ENCODE results near the gene BMPER. TPM values are rescaled to one million over a fixed set of nuclear protein-coding genes. Genes with fewer than 3 reads are reported as not detected.

The BMPER gene
- total RNA-seq, 1 experiment from 2014 or later, result not detected

- Histone ChIP-seq H3K27me3 (replicated peaks; ENCODE audit: control insufficient read depth, insufficient read depth, low read length) (no peaks in the 10 kb centered on the region), H3K36me3 (ENCODE audit: control insufficient read depth, insufficient read depth, low read length) (no peaks in the 10 kb centered on the region), H3K4me1 (no peaks in the 10 kb centered on the region), H3K9me3 (no peaks in the 10 kb centered on the region), H3K4me3 (ENCODE audit: low read depth, low read length) (no peak overlapping the region)
- no peak for TF ChIP-seq CTCF (IDR thresholded peaks at IDR 0.05; ENCODE audit: insufficient read depth in 1 of 2, low read depth in 1 of 2, low read length in 1 of 2, severe bottlenecking in 1 of 2, unreplicated experiment in 1 of 2)
- CTCF ChIA-PET, result no interaction called here
- no TSS peak for BruUV-seq (replicated peaks)
- Mint-ChIP-seq H3K4me1 (ENCODE audit: low read depth, unreplicated experiment) (no peaks in the 10 kb centered on the region), H3K9me3 (ENCODE audit: unreplicated experiment) (peaks cover 21% of the 10 kb centered on the region), H3K27ac (ENCODE audit: unreplicated experiment) (no peak overlapping the region), H3K36me3 (ENCODE audit: insufficient read depth, unreplicated experiment) (no peaks in the 10 kb centered on the region), H3K4me3 (ENCODE audit: unreplicated experiment) (no peak overlapping the region), H3K27me3 (ENCODE audit: insufficient read depth, unreplicated experiment) (peaks cover 12% of the 10 kb centered on the region)
- POLR2A ChIA-PET, result no interaction called here
- no peak for DNase-seq
- intact Hi-C loops (cut with micrococcal nuclease; ENCODE audit: unreplicated experiment), result no loop called here
Observed at GRCh38 chr7:34109936-34110780, 204.8 kb downstream of the BMPER start.

- no peak overlapping the region for H3K27ac Mint-ChIP-seq (ENCODE audit: unreplicated experiment)
- CTCF ChIA-PET, result no interaction called here
- POLR2A ChIA-PET, result no interaction called here
- DNase-seq, result no peak
- H3K9me3 Mint-ChIP-seq (ENCODE audit: unreplicated experiment), result peaks cover 21% of the 10 kb centered on the region
- Histone ChIP-seq H3K9me3 (peaks cover 4% of the 10 kb centered on the region; the same call in 1 of the 2 replicates), H3K4me1 (no peaks in the 10 kb centered on the region), H3K36me3 (ENCODE audit: control insufficient read depth, insufficient read depth, low read length) (no peaks in the 10 kb centered on the region), H3K4me3 (ENCODE audit: low read depth, low read length) (no peak overlapping the region), H3K27me3 (replicated peaks; ENCODE audit: control insufficient read depth, insufficient read depth, low read length) (no peaks in the 10 kb centered on the region)
- H3K36me3 Mint-ChIP-seq (ENCODE audit: insufficient read depth, unreplicated experiment), result no peaks in the 10 kb centered on the region
- peaks cover 12% of the 10 kb centered on the region for H3K27me3 Mint-ChIP-seq (ENCODE audit: insufficient read depth, unreplicated experiment)
- no TSS peak for BruUV-seq (replicated peaks)
- no peak for TF ChIP-seq CTCF (IDR thresholded peaks at IDR 0.05; ENCODE audit: insufficient read depth in 1 of 2, low read depth in 1 of 2, low read length in 1 of 2, severe bottlenecking in 1 of 2, unreplicated experiment in 1 of 2)
- H3K4me1 Mint-ChIP-seq (ENCODE audit: low read depth, unreplicated experiment), result no peaks in the 10 kb centered on the region
- intact Hi-C loops (cut with micrococcal nuclease; ENCODE audit: unreplicated experiment), result no loop called here
- H3K4me3 Mint-ChIP-seq (ENCODE audit: unreplicated experiment), result no peak overlapping the region
Observed at GRCh38 chr7:34111031-34111430, 205.7 kb downstream of the BMPER start.

- ChIA-PET POLR2A (no interaction called here), CTCF (no interaction called here)
- Mint-ChIP-seq H3K4me3 (ENCODE audit: unreplicated experiment) (no peak overlapping the region), H3K4me1 (ENCODE audit: low read depth, unreplicated experiment) (no peaks in the 10 kb centered on the region), H3K27me3 (ENCODE audit: insufficient read depth, unreplicated experiment) (peaks cover 5% of the 10 kb centered on the region), H3K9me3 (ENCODE audit: unreplicated experiment) (peaks cover 15% of the 10 kb centered on the region), H3K36me3 (ENCODE audit: insufficient read depth, unreplicated experiment) (no peaks in the 10 kb centered on the region), H3K27ac (ENCODE audit: unreplicated experiment) (no peak overlapping the region)
- no peaks in the 10 kb centered on the region for H3K27me3 ChIP-seq (replicated peaks; ENCODE audit: control insufficient read depth, insufficient read depth, low read length)
- no peak overlapping the region for H3K4me3 ChIP-seq (ENCODE audit: low read depth, low read length)
- H3K9me3 ChIP-seq, result peaks cover 4% of the 10 kb centered on the region; the same call in 1 of the 2 replicates
- intact Hi-C loops (cut with micrococcal nuclease; ENCODE audit: unreplicated experiment), result no loop called here
- H3K4me1 ChIP-seq, result no peaks in the 10 kb centered on the region
- no TSS peak for BruUV-seq (replicated peaks)
- no peak for TF ChIP-seq CTCF (IDR thresholded peaks at IDR 0.05; ENCODE audit: insufficient read depth in 1 of 2, low read depth in 1 of 2, low read length in 1 of 2, severe bottlenecking in 1 of 2, unreplicated experiment in 1 of 2)
- H3K36me3 ChIP-seq (ENCODE audit: control insufficient read depth, insufficient read depth, low read length), result no peaks in the 10 kb centered on the region
- DNase-seq, result no peak
Observed at GRCh38 chr7:34115503-34115902, 210.2 kb downstream of the BMPER start.
